Effector memory CD4-positive, alpha-beta T cell (primary cell): Measurements from ENCODE around the gene ZNF765.
A peak's percentile ranks its signal among the peaks of the same experiment; 100 is the strongest.
"Not testable (repeated sequence)": the region's sequence is repeated elsewhere in the genome, so short reads cannot be mapped to it uniquely, and the experiment has no call there.

Experiments used
- DNase-seq, 3 donors: peaks; one replicate each; pipeline ENCODE4 v3.0.0-alpha.2; 2020
- H3K27ac ChIP-seq: 2 replicates; pipeline ENCODE4 v1.7.0; 2013; ENCODE audit warnings: mild to moderate bottlenecking, low read length, moderate library complexity; ENCODE audit not compliant: insufficient read depth, poor library complexity, severe bottlenecking
- H3K27me3 ChIP-seq: replicated peaks from 2 replicates; pipeline ENCODE4 v1.7.0; 2013; ENCODE audit warnings: mild to moderate bottlenecking, low read length; ENCODE audit not compliant: insufficient read depth, control insufficient read depth, poor library complexity, severe bottlenecking
- H3K36me3 ChIP-seq: 2 replicates; pipeline ENCODE4 v1.7.0; 2013; ENCODE audit warnings: mild to moderate bottlenecking, low read length, moderate library complexity; ENCODE audit not compliant: control insufficient read depth, insufficient read depth
- H3K4me1 ChIP-seq: 2 replicates; pipeline ENCODE4 v1.7.0; 2013; ENCODE audit warnings: low read length, mild to moderate bottlenecking; ENCODE audit not compliant: control insufficient read depth, insufficient read depth, poor library complexity, severe bottlenecking
- H3K4me3 ChIP-seq: 2 replicates; pipeline ENCODE4 v1.7.0; 2013; ENCODE audit warnings: low read length, low read depth, mild to moderate bottlenecking; ENCODE audit not compliant: insufficient read depth, poor library complexity, severe bottlenecking
- H3K9me3 ChIP-seq: 2 replicates; pipeline ENCODE4 v1.7.0; 2013; ENCODE audit warnings: mild to moderate bottlenecking, low read length, moderate library complexity; ENCODE audit not compliant: control insufficient read depth

The ZNF765 gene

GRCh38 chr19:53420520-53421315, 25.8 kb downstream of the ZNF765 start:
- not testable (repeated sequence) for H3K27ac ChIP-seq, DNase-seq, H3K9me3 ChIP-seq

GRCh38 chr19:53422551-53422950, 27.6 kb downstream of the ZNF765 start:
- H3K27ac ChIP-seq = no peak overlapping the region
- no peaks in the 10 kb centered on the region for H3K9me3 ChIP-seq
- H3K27me3 ChIP-seq = no peaks in the 10 kb centered on the region
- H3K4me1 ChIP-seq = no peaks in the 10 kb centered on the region
- no peak overlapping the region for H3K4me3 ChIP-seq
- no peaks in the 10 kb centered on the region for H3K36me3 ChIP-seq
- DNase-seq = no peak

More at GRCh38 chr19:53420520-53421315, 25.8 kb downstream of the ZNF765 start:
- not testable (repeated sequence) for H3K4me3 ChIP-seq, H3K4me1 ChIP-seq, H3K27me3 ChIP-seq, H3K36me3 ChIP-seq

- not testable (repeated sequence) for H3K36me3 ChIP-seq, H3K27ac ChIP-seq, H3K4me3 ChIP-seq, H3K9me3 ChIP-seq, H3K27me3 ChIP-seq, DNase-seq, H3K4me1 ChIP-seq
Observed at GRCh38 chr19:53423074-53423473, 28.1 kb downstream of the ZNF765 start.

GRCh38 chr19:53423680-53424079, 28.7 kb downstream of the ZNF765 start:
- H3K27me3 ChIP-seq, H3K36me3 ChIP-seq, H3K27ac ChIP-seq, H3K9me3 ChIP-seq, DNase-seq, H3K4me1 ChIP-seq, H3K4me3 ChIP-seq: not testable (repeated sequence)

GRCh38 chr19:53424968-53425597, 30.1 kb downstream of the ZNF765 start:
- Histone ChIP-seq H3K36me3 (no peaks in the 10 kb centered on the region), H3K27me3 (no peaks in the 10 kb centered on the region), H3K4me1 (no peaks in the 10 kb centered on the region), H3K27ac (no peak overlapping the region), H3K4me3 (no peak overlapping the region), H3K9me3 (no peaks in the 10 kb centered on the region)
- DNase-seq = peak; percentile 25 to 53 (median 31)

- peak within 1 kb of the TSS; percentile 71 for H3K27ac ChIP-seq
- peak; percentile 95 to 97 (median 96) for DNase-seq
- H3K4me3 ChIP-seq = peak within 1 kb of the TSS; percentile 79
- H3K36me3 ChIP-seq = peaks cover 6% of the 10 kb centered on the region
- no peaks in the 10 kb centered on the region for H3K27me3 ChIP-seq
- no peaks in the 10 kb centered on the region for H3K9me3 ChIP-seq
- H3K4me1 ChIP-seq = peaks cover 5% of the 10 kb centered on the region
Observed at GRCh38 chr19:53431399-53432087, 36.6 kb downstream of the ZNF765 start, which contains the start of gene ZNF761. Gene ZNF761, plus strand, starts transcription at chr19:53431984. Its CDS starts 15,285 bp downstream, at chr19:53447269.

GRCh38 chr19:53432088-53432661, 37.2 kb downstream of the ZNF765 start:
- H3K9me3 ChIP-seq = no peaks in the 10 kb centered on the region
- no peak for DNase-seq
- H3K4me3 ChIP-seq = peak overlapping the region; percentile 79
- H3K27me3 ChIP-seq = no peaks in the 10 kb centered on the region
- H3K36me3 ChIP-seq = peaks cover 12% of the 10 kb centered on the region
- peaks cover 5% of the 10 kb centered on the region for H3K4me1 ChIP-seq
- H3K27ac ChIP-seq = peak overlapping the region; percentile 71

- not testable (repeated sequence) for H3K27me3 ChIP-seq, H3K27ac ChIP-seq, H3K4me1 ChIP-seq, DNase-seq, H3K4me3 ChIP-seq
- Histone ChIP-seq H3K9me3 (peaks cover 11% of the 10 kb centered on the region), H3K36me3 (peaks cover 27% of the 10 kb centered on the region)
Observed at GRCh38 chr19:53443809-53444208, 48.9 kb downstream of the ZNF765 start.

- H3K27ac ChIP-seq, H3K27me3 ChIP-seq, H3K4me1 ChIP-seq, H3K4me3 ChIP-seq, DNase-seq: not testable (repeated sequence)
- peaks cover 16% of the 10 kb centered on the region for H3K9me3 ChIP-seq
- H3K36me3 ChIP-seq = peaks cover 38% of the 10 kb centered on the region
Observed at GRCh38 chr19:53447196-53447595, 52.2 kb downstream of the ZNF765 start.
